RPMI7951 (cell line): ENCODE results near the gene GAPVD1. TPM values are rescaled to one million over a fixed set of nuclear protein-coding genes. Genes with fewer than 3 reads are reported as not detected.
"Not testable (repeated sequence)": the region's sequence is repeated elsewhere in the genome, so short reads cannot be mapped to it uniquely, and the experiment has no call there.

Experiments
- DNase-seq: peaks from one replicate; pipeline ENCODE4 v3.0.0-alpha.2; 2012; ENCODE audit warnings: low read depth
- total RNA-seq: library from RNA; depleted of rRNA; stranded (reverse); fragments of >200 nt; shearing (Covaris generic); gene quantifications from 2 replicates; pipeline ENCODE4 v1.2.3, GENCODE V29; 2014

The GAPVD1 gene
- total RNA-seq, 1 experiment from 2014 or later, result 24.9 TPM

GRCh38 chr9:125370786-125371185 is 109.2 kb downstream of the GAPVD1 start:
- DNase-seq, result no peak

- no peak for DNase-seq
Observed at GRCh38 chr9:125372441-125373226, 111.0 kb downstream of the GAPVD1 start.

GRCh38 chr9:125374443-125375309 is 113.0 kb downstream of the GAPVD1 start:
- DNase-seq, result peak; percentile 65

DNA sequence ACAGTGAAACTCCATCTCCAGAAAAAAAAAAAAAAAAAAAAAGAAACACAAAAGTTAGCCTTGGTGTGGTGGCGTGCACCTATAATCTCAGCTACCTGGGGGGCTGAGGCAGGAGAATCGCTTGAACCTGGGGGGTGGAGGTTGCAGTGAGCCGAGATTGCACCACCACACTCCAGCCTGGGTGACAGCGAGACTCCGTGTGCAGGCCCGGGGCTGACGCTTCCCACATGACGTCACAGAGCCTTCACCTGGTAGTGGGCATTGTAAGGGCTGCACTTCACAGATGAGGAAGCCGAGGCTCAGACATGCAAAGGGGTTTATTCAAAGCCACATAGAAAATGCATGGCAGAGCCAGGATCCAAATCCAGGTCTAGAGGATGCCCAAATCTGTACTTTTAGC is 114.2 kb downstream of the GAPVD1 start:
- no peak for DNase-seq

DNA sequence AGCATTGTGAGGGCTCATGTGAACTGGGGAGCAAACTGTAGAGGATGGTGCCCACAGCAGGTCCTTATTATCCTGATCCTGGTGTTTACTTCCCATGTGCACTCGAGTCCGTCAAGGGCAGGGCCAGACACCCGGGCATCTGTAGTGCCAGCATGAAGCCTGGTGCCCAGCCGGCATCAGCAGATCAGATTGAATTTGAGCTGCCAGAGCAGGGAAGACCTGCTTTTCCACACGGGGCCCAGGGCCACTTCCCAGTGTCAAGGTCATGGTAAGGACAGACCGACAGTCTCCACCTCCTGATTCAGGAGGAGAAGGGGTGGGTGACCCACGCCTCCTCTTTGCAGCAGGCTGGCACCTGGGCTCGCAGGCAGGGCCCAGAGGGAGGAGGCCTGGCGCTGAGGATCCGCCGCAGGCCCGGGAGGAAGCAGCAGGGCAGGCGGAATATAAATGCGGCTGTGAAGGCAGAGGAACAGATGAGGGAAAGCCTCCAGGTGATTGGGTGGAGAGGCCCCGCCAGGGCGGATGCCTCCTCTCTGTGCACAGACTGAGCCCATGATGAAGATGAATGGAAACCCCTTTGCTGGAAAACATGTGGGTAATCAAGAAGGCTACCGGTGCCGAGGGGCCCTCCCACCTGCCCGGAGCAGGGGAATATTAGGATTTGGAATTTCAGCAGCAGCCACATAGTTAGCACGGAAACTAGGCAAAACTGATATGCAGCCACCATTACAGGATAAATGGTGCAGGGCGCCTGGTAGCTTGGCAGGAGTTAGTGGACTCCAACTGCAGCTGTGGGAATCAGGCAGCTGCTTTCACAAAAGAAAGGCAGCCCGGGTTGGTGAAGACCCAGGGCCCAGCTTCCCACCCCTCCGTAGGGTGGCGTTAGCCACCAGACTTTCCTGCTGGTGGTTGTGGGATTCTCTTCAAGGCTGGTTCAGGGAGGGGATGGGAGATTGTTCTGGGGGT is 114.9 kb downstream of the GAPVD1 start:
- no peak for DNase-seq

GRCh38 chr9:125377584-125378250 is 116.1 kb downstream of the GAPVD1 start:
- no peak for DNase-seq

DNA sequence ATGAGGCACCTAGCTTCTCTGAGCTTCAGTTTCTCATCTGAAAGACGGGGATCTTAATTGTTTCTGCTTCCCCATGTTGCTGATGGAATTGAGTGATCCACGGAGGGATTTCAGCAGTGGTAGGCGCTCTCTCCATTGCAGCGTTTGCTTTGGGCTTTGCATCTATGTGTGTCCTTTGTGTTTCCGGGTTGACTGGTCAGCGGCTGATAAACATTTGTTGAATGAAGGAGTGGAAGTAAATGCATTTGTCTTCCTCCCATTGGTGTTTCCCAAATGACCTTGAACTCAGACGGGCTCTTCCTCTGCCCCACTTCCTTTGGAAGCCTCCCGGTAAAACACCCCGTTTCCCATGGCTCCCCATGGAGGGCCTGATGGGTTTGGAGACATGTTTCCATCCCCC is 117.2 kb downstream of the GAPVD1 start:
- no peak for DNase-seq

DNA sequence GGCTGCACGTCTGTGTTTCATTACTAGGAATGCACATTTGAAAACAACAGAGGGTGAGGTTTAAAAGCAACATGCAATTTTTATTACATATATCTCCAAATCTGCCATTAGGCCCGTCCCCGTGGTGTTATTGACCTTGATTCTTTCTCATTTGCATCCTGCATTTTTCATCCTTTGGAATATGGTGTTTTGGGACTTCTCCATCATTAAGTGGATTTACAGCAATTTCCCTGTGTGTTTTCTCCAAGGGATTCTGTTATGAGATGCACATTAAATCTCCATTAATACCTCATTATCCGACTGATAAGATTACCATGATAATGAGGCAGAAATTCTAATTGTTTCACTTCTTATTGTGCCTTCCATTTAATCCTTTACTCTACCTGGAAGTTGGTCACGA is 117.6 kb downstream of the GAPVD1 start:
- DNase-seq, result no peak

DNA sequence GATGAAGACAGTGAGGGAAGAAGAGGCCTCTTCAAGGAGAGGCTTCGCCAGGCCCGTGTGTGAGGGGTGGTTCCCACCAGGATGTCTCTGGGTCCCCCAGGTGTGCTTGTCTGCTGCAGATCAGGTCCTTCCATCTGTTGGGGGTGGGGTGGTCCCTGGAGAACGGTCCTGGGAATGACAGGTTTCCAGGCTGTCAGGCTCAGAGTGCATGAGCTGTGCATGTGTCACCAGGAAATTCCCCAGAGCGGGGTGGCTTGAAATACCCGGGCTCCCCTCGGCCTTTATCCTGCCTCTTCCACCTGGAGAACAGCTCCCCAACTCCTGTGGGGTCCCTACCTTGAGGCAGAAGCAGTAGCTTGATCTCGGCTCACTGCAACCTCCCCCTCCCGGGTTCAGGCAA is 118.8 kb downstream of the GAPVD1 start:
- no peak for DNase-seq

DNA sequence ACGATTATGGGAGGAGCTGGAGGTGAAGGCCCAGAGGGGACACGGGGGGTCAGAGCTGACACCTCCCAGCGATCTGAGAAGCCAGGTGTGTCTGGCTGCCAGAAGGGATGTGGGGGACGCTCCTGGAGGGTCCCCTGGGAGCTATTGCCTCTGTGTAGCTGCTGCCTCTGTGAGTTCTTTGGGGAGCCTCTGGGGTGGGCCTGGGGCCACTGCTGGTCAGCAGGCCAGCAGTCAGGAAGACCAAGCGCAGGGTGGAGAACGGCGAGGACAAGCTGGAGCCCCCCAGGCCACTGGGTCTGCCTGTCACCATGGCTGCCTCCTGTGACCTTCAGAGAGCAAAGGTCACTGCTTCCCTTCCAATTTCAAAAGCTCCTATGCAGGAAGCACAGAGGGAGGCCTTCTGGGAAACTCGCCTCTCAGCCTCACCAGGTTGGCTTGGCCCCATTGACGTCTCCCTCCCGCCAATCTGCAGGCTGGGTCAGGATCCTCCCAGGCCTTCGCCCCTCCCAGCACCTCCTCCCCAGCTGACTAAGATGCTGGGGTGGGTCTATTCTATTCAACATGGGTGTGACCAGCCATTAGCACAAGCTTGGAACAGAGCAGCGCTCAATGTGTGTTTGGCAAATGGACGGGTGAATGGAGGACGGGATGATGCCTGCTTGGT is 126.4 kb downstream of the GAPVD1 start:
- no peak for DNase-seq

DNA sequence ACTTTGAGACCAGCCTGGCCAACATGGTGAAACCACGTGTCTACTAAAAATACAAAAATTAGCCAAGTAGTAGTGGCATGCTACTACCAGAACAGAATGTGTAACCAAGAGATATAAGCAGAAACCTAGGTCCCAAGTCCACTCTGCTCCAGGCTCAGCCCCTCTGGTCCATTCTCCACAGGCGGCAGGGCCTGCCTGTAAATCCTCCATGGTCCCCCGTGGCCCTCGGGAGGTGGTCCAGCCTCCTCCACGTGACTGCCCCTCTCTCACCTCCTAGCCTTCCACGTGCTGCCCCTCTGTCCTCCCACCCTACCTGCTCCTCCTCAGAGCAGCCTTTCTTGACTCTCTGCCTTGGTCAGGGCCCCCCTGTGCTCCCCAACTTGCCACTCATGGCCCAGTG is 127.4 kb downstream of the GAPVD1 start:
- no peak for DNase-seq

DNA sequence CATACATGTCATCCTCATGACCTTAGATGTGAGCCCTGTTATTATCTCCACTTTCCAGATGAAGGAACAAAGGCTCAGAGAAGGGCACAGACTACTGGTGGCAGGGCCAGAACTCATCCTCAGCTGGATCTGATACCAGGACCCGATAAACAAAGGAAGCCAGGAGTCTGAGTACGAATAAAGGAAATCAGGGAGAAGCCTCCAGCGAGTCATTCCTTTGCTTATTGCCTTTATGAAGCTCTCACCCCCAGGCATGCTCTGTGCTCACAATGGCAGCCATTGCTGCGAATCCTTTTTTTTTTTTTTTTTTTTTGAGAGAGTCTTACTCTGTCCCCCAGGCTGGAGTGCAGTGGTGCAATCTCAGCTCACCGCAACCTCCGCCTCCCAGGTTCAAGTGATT is 130.1 kb downstream of the GAPVD1 start:
- no peak for DNase-seq

- DNase-seq, result peak; percentile 59
Observed at GRCh38 chr9:125393426-125393825, 131.8 kb downstream of the GAPVD1 start.

DNA sequence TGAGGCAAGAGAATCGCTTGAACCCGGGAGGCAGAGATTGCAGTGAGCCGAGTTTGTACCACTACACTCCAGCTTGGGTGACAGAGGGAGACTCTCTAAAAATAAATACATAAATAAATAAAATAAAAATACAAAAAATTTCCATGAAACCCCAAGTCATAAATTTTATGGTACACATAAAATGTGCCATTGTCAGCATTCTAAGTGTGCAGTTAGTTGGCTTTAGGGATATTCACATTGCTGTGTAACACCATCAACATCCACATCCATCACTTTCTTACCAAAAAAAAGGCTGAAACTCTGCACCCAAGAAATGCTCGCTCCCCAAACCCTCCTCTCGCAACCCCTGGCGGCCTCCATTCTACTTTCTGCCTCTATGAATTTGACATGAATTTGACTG is 135.2 kb downstream of the GAPVD1 start:
- DNase-seq, result no peak

- no peak for DNase-seq
Observed at GRCh38 chr9:125397736-125398135, 136.1 kb downstream of the GAPVD1 start.

DNA sequence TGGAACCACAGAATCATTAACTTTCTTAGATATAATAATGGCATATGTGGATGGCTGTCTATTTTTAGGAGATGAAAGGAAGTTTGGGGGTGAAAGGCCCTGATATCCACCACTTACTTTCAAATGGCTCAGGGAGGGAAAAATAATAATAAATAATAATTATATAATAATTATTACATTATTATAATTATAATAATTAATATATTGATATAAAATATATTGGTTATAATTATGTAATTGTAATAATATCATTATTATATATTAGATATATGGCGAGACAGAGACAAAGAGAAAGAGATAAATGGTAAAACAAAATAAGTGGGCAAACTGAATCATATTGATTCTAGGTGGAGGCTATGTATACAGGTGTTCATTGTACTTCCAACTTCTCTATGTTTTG is 136.6 kb downstream of the GAPVD1 start:
- DNase-seq, result no peak

- no peak for DNase-seq
Observed at GRCh38 chr9:125399165-125399564, 137.5 kb downstream of the GAPVD1 start.

GRCh38 chr9:125399666-125400065 is 138.0 kb downstream of the GAPVD1 start:
- DNase-seq, result no peak

GRCh38 chr9:125400232-125400631 is 138.6 kb downstream of the GAPVD1 start:
- DNase-seq, result not testable (repeated sequence)
